ENCODE data around the gene CH25H.

The CH25H gene

DNA sequence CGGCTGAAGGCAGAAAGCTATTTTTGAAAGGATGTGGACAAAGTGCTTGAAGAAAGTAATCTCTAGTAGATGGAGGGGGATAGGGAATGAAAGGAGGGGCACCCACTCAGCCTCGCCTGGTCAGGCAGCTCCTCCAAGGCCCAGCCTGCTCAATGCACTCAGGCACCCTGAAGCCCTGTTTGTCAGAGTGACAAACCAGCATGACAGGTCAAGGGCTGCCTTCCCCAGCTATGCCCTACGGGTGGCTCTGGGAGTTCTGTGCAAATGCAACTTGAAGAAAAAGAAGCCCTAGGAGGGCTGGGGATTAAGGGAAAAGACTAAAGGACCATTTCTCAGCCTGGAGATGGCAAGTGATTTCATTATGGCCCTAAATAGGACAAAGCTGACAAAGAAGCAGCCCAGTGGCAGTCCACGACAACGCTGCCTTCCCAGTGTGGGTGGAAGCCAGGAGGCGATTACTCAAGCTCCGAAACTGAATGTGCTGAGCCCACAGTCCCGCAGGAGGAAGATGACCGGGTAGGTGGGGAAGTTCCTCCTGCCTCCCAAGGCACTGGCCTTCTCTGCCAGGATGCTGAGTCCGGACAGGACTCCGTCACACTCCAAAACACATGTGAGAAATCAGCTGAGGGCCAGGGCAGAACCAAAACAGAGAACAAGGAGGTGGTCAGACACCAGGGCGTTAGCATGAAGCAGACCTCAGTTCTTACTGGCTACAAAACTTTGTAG lies 28.1 kb upstream of the CH25H start:
- no peak overlapping the region for H3K27ac ChIP-seq
- TF ChIP-seq, protein P1, sequence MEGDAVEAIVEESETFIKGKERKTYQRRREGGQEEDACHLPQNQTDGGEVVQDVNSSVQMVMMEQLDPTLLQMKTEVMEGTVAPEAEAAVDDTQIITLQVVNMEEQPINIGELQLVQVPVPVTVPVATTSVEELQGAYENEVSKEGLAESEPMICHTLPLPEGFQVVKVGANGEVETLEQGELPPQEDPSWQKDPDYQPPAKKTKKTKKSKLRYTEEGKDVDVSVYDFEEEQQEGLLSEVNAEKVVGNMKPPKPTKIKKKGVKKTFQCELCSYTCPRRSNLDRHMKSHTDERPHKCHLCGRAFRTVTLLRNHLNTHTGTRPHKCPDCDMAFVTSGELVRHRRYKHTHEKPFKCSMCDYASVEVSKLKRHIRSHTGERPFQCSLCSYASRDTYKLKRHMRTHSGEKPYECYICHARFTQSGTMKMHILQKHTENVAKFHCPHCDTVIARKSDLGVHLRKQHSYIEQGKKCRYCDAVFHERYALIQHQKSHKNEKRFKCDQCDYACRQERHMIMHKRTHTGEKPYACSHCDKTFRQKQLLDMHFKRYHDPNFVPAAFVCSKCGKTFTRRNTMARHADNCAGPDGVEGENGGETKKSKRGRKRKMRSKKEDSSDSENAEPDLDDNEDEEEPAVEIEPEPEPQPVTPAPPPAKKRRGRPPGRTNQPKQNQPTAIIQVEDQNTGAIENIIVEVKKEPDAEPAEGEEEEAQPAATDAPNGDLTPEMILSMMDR (conservative IDR thresholded peaks at IDR 0.05; ENCODE audit: low read depth), result no peak
- CTCF ChIA-PET, result interaction anchor here (0.6 to 1.4 kb wide), 3 partner anchors 18 to 186 kb away, joined by 3 to 4 read pairs (median 4); no protein-coding TSS in a partner anchor
- POLR2A ChIA-PET (ENCODE audit: low non-redundant PET), result interaction anchor here (0.6 kb wide), 1 partner anchor 159 kb away, joined by 3 read pairs; no protein-coding TSS in a partner anchor
- DNase-seq (ENCODE audit: low spot score), result no peak

DNA sequence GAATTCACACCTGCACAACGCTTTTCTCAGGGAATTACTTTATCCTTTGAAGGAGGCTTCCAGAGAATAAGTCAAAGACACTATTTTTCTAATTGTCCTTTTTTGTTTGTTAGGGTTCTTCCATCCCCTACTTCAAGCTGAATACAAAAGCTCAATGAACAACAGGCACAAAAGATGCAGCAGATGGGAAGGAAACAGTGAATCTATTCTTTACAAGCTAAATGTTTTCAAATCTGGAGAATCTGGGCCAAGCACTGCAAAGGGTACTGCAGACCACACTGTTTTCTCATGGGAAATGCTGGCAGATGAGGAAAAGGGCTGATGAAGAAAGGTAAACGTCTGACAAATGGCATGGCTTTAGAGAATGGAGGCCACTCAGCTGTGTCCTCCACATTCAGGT lies 25.9 kb upstream of the CH25H start:
- CTCF ChIA-PET, result interaction anchor here (0.6 to 0.9 kb wide), 3 partner anchors 16 to 1630 kb away, joined by 3 to 4 read pairs (median 4); no protein-coding TSS in a partner anchor
- TF ChIP-seq, protein P1 (conservative IDR thresholded peaks at IDR 0.05; ENCODE audit: low read depth), result no peak
- no peak for DNase-seq (ENCODE audit: low spot score)
- POLR2A ChIA-PET (ENCODE audit: low non-redundant PET), result no interaction called here
- no peak overlapping the region for H3K27ac ChIP-seq

DNA sequence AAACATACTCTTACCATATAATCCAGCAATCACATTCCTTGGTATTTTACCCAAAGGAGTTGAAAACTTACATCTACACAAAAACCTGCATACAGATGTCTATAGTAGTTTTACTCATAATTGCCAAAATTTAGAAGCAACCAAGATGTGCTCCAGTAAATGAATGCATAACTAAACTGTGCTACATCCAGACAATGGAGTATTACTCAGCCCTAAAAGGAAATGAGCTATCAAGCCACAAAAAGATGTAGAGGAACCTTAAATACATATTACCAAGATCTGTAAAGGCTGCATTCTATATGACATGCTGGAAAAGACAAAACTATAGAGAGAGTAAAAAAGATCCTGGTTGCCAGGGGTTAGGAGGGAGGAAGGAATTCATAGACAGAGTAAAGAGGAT lies 21.8 kb upstream of the CH25H start:
- DNase-seq (ENCODE audit: low spot score), result no peak
- TF ChIP-seq, protein P1 (conservative IDR thresholded peaks at IDR 0.05; ENCODE audit: low read depth), result no peak
- ChIA-PET CTCF (no interaction called here), POLR2A (ENCODE audit: low non-redundant PET) (no interaction called here)
- no peak overlapping the region for H3K27ac ChIP-seq

DNA sequence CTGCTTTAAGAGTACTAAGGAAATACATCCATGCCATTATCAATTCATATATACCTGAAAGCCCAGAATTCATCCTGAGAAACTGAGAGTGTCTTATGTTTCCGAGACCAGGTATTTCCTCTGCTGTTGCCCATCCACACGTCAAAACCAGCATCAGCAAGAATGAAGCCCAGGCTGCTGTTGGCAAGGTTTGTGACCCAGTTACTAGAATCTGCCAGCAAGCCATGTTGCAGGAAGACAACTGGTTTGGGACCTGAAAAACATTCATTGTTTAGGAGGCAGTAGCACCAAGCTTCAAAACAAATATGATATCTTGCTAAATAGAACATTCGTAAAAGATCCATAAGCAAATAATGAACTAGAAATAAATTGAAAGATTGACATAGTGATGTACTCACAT lies 21.0 kb upstream of the CH25H start:
- CTCF ChIA-PET, result no interaction called here

DNA sequence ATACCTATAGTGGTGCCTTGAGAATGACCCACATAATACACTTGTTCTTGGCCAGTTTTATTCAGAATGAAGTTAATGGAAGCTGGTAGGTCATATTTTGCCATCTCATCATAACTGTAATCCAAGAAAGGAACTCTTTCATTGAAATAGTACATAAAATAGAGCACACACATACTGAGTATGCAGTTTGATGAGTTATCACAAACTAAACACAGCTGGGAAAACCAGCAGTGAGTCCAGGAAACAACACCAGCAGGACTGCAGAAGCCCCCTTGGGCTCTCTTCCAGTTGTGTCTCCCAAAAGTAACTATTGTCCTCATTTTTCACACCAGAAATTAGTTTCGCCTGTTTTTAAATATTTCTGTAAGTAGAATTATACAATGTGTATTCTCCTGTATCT lies 19.8 kb upstream of the CH25H start:
- DNase-seq (ENCODE audit: low spot score), result no peak
- TF ChIP-seq, protein P1 (conservative IDR thresholded peaks at IDR 0.05; ENCODE audit: low read depth), result no peak
- ChIA-PET CTCF (no interaction called here), POLR2A (ENCODE audit: low non-redundant PET) (no interaction called here)
- no peak overlapping the region for H3K27ac ChIP-seq

More for the DNA sequence above, 21.0 kb upstream of the CH25H start:
- TF ChIP-seq, protein P1 (conservative IDR thresholded peaks at IDR 0.05; ENCODE audit: low read depth), result no peak
- POLR2A ChIA-PET (ENCODE audit: low non-redundant PET), result no interaction called here
- H3K27ac ChIP-seq, result no peak overlapping the region
- DNase-seq (ENCODE audit: low spot score), result no peak

DNA sequence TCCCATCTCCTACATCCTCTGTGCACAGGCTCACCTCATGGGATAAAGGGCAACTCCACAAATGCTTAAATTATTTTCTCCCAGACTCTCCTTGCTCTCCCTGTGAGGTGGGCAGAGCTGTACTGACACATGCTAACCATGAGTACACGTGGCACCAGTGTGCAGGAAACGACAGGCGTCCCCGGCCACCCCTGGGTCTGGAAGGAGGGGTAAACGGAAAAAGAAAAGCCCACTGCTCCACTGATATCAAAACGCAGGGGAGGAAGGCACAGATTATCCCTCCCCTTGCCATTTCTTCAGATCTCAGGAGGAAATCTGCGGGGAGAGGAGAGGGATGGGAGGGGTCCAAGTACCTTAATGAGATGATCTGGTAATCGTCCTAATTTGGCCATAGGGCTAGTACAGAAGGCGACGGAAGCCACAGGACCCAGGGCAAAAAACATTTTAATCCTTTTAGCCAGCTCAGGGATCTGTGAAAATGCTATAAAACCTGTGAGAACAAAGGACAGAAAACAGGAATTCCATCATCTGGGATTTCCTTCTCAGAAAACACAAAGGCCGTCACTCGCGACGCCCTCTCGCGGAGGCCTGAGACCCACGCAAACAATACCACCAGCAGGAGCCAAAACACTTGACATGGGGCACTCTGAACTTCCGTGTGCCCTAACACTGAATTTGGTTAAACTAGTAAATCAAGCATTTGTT lies 17.8 kb upstream of the CH25H start:
- TF ChIP-seq, protein P1 (conservative IDR thresholded peaks at IDR 0.05; ENCODE audit: low read depth), result no peak
- no peak overlapping the region for H3K27ac ChIP-seq
- ChIA-PET CTCF (interaction anchor here (0.5 to 0.7 kb wide), 4 partner anchors 28 to 389 kb away, joined by 3 read pairs; no protein-coding TSS in a partner anchor), POLR2A (ENCODE audit: low non-redundant PET) (no interaction called here)
- DNase-seq (ENCODE audit: low spot score), result no peak
